Neural cell (in vitro differentiated cells): ENCODE data around the gene PARL. TPM values are rescaled to one million over a fixed set of nuclear protein-coding genes. Genes with fewer than 3 reads are reported as not detected.

Experiments used
- H2AFZ ChIP-seq: fragments of 200-600, 300-800 bp; sonication (generic), shearing (Covaris generic); 2 replicates; pipeline ENCODE4 v1.6.0; 2014; ENCODE audit warnings: low read depth, mild to moderate bottlenecking, antibody characterized with exemption, low read length, moderate library complexity
- H3F3A ChIP-seq: fragments of 200-600 bp; shearing (Covaris generic); 2 replicates; pipeline ENCODE4 v1.6.1; 2016; ENCODE audit warnings: mild to moderate bottlenecking, moderate library complexity, mixed read lengths, antibody characterized with exemption, low read length; ENCODE audit not compliant: insufficient read depth, poor library complexity, severe bottlenecking
- H3K27ac ChIP-seq: fragments of 200-600, 300-800 bp; sonication (generic), shearing (Covaris generic); 2 replicates; pipeline ENCODE4 v1.5.1; 2014; ENCODE audit warnings: mild to moderate bottlenecking, low read length, moderate library complexity
- H3K27me3 ChIP-seq: fragments of 300-800, 200-600 bp; sonication (generic), shearing (Covaris generic); 2 replicates; pipeline ENCODE4 v1.6.0; 2014; ENCODE audit warnings: mild to moderate bottlenecking, low read depth, low read length, moderate library complexity; ENCODE audit not compliant: insufficient read depth
- H3K36me3 ChIP-seq: fragments of 300-800, 200-600 bp; sonication (generic), shearing (Covaris generic); 2 replicates; pipeline ENCODE4 v1.5.1; 2014; ENCODE audit warnings: mild to moderate bottlenecking, antibody characterized with exemption, low read length, moderate library complexity; ENCODE audit not compliant: insufficient read depth
- H3K4me2 ChIP-seq: fragments of 300-800, 200-600 bp; sonication (generic), shearing (Covaris generic); 2 replicates; pipeline ENCODE4 v1.6.0; 2014; ENCODE audit warnings: mild to moderate bottlenecking, low read length
- H3K4me3 ChIP-seq: fragments of 300-800, 200-600 bp; sonication (generic), shearing (Covaris generic); 2 replicates; pipeline ENCODE4 v1.5.1; 2014; ENCODE audit warnings: mild to moderate bottlenecking, low read length, moderate library complexity
- H3K79me2 ChIP-seq: fragments of 200-600 bp; shearing (Covaris generic); replicated peaks from 2 replicates; pipeline ENCODE4 v1.6.0; 2014; ENCODE audit warnings: mild to moderate bottlenecking, low read length, moderate library complexity; ENCODE audit not compliant: insufficient read depth
- H3K9ac ChIP-seq: fragments of 300-800, 200-600 bp; sonication (generic), shearing (Covaris generic); 2 replicates; pipeline ENCODE4 v1.6.1; 2016; ENCODE audit warnings: mild to moderate bottlenecking, low read length, mixed read lengths
- H3K9me2 ChIP-seq: fragments of 200-600 bp; shearing (Covaris generic); 2 replicates; pipeline ENCODE4 v1.6.1; 2016; ENCODE audit warnings: mild to moderate bottlenecking, low read length, mixed read lengths; ENCODE audit not compliant: insufficient read depth
- H3K9me3 ChIP-seq: fragments of 200-600, 300-800 bp; sonication (generic), shearing (Covaris generic); 2 replicates; pipeline ENCODE4 v1.6.1; 2016; ENCODE audit warnings: mild to moderate bottlenecking, mixed run types, low read length, moderate library complexity, mixed read lengths
- H4K20me1 ChIP-seq: fragments of 200-600 bp; shearing (Covaris generic); 2 replicates; pipeline ENCODE4 v1.6.1; 2016; ENCODE audit warnings: mild to moderate bottlenecking, mixed run types; ENCODE audit not compliant: insufficient read depth
- EP300 ChIP-seq: fragments of 450-650 bp; conservative IDR thresholded peaks from 2 replicates; pipeline ENCODE4 v1.6.1; 2014; ENCODE audit warnings: antibody characterized with exemption, mild to moderate bottlenecking, moderate library complexity; ENCODE audit not compliant: poor library complexity, severe bottlenecking
- EZH2 ChIP-seq: fragments of 200-600, 300-800 bp; shearing (Covaris generic), sonication (generic); IDR thresholded peaks from 2 replicates; pipeline ENCODE4 v1.6.1; 2014; ENCODE audit warnings: antibody characterized with exemption, low read length, borderline replicate concordance, mild to moderate bottlenecking; ENCODE audit not compliant: insufficient read depth, poor library complexity, severe bottlenecking
- MXI1 ChIP-seq: fragments of 450-650 bp; conservative IDR thresholded peaks from 2 replicates; pipeline ENCODE4 v1.6.1; 2014; ENCODE audit warnings: antibody characterized with exemption, mild to moderate bottlenecking; ENCODE audit not compliant: poor library complexity, severe bottlenecking
- POLR2AphosphoS5 ChIP-seq: IDR thresholded peaks from 2 replicates; pipeline ENCODE4 v1.6.1; 2012
- RAD21 ChIP-seq: fragments of 450-650 bp; conservative IDR thresholded peaks from 2 replicates; pipeline ENCODE4 v1.6.1; 2014; ENCODE audit warnings: antibody characterized with exemption, mild to moderate bottlenecking, moderate library complexity
- SMC3 ChIP-seq: fragments of 450-650 bp; conservative IDR thresholded peaks from 2 replicates; pipeline ENCODE4 v1.6.1; 2014; ENCODE audit warnings: antibody characterized with exemption, mild to moderate bottlenecking, moderate library complexity; ENCODE audit not compliant: poor library complexity
- TAF1 ChIP-seq: IDR thresholded peaks from 2 replicates; pipeline ENCODE4 v1.6.1; 2012; ENCODE audit warnings: low read depth
- polyA plus RNA-seq: library from polyadenylated mRNA; depleted of rRNA; stranded (reverse); fragments of >200 nt; gene quantifications from 2 replicates; pipeline ENCODE4 v1.2.3, GENCODE V29; 2014
- TF ChIP-seq, protein P1 (sequence below): fragments of 450-650 bp; IDR thresholded peaks from 2 replicates; pipeline ENCODE4 v1.5.1; 2014; ENCODE audit warnings: antibody characterized with exemption, mild to moderate bottlenecking, moderate library complexity; ENCODE audit not compliant: poor library complexity, severe bottlenecking
- TF ChIP-seq, protein P2 (sequence below): IDR thresholded peaks from 2 replicates; pipeline ENCODE4 v1.6.1; 2012; ENCODE audit warnings: borderline replicate concordance

The PARL gene
- polyA plus RNA-seq, 1 donor from 2014 or later: 59.2 TPM

DNA sequence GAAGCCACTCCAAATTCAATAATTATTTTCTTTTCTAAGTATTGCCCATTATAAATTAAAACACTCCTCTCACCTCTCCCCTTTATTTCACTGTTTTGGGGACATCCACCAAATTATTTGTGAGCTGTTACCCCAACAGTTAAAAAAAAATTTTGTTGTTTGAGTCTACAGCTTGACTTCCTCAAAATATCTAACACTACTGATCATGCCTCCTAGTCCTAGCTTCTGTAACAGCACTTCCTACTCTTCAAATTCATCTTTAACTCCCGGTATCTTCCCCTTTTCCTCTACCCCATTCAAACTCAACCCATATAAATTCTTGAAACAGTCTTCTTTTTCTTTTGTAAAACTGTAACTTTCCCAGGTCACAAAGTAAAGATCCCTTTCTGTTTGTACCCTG is 15.9 kb downstream of the PARL start:
- Histone ChIP-seq H3K9me2 (no peaks in the 10 kb centered on the region), H2AFZ (no peak overlapping the region), H3K4me3 (no peak overlapping the region), H3K9ac (no peak overlapping the region), H4K20me1 (no peaks in the 10 kb centered on the region), H3K27ac (no peak overlapping the region), H3K36me3 (no peaks in the 10 kb centered on the region), H3F3A (no peaks in the 10 kb centered on the region), H3K4me2 (no peak overlapping the region), H3K79me2 (peaks cover 15% of the 10 kb centered on the region), H3K27me3 (no peaks in the 10 kb centered on the region), H3K9me3 (no peaks in the 10 kb centered on the region)
- TF ChIP-seq EP300 (no peak), MXI1 (no peak), POLR2AphosphoS5 (no peak), EZH2 (no peak), TAF1 (no peak), SMC3 (no peak), RAD21 (no peak)
- TF ChIP-seq, protein P1, sequence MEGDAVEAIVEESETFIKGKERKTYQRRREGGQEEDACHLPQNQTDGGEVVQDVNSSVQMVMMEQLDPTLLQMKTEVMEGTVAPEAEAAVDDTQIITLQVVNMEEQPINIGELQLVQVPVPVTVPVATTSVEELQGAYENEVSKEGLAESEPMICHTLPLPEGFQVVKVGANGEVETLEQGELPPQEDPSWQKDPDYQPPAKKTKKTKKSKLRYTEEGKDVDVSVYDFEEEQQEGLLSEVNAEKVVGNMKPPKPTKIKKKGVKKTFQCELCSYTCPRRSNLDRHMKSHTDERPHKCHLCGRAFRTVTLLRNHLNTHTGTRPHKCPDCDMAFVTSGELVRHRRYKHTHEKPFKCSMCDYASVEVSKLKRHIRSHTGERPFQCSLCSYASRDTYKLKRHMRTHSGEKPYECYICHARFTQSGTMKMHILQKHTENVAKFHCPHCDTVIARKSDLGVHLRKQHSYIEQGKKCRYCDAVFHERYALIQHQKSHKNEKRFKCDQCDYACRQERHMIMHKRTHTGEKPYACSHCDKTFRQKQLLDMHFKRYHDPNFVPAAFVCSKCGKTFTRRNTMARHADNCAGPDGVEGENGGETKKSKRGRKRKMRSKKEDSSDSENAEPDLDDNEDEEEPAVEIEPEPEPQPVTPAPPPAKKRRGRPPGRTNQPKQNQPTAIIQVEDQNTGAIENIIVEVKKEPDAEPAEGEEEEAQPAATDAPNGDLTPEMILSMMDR: no peak
- TF ChIP-seq, protein P2, sequence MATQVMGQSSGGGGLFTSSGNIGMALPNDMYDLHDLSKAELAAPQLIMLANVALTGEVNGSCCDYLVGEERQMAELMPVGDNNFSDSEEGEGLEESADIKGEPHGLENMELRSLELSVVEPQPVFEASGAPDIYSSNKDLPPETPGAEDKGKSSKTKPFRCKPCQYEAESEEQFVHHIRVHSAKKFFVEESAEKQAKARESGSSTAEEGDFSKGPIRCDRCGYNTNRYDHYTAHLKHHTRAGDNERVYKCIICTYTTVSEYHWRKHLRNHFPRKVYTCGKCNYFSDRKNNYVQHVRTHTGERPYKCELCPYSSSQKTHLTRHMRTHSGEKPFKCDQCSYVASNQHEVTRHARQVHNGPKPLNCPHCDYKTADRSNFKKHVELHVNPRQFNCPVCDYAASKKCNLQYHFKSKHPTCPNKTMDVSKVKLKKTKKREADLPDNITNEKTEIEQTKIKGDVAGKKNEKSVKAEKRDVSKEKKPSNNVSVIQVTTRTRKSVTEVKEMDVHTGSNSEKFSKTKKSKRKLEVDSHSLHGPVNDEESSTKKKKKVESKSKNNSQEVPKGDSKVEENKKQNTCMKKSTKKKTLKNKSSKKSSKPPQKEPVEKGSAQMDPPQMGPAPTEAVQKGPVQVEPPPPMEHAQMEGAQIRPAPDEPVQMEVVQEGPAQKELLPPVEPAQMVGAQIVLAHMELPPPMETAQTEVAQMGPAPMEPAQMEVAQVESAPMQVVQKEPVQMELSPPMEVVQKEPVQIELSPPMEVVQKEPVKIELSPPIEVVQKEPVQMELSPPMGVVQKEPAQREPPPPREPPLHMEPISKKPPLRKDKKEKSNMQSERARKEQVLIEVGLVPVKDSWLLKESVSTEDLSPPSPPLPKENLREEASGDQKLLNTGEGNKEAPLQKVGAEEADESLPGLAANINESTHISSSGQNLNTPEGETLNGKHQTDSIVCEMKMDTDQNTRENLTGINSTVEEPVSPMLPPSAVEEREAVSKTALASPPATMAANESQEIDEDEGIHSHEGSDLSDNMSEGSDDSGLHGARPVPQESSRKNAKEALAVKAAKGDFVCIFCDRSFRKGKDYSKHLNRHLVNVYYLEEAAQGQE: no peak

- TF ChIP-seq EZH2 (no peak), EP300 (no peak), SMC3 (no peak), POLR2AphosphoS5 (no peak), RAD21 (no peak), MXI1 (no peak), TAF1 (no peak)
- TF ChIP-seq, protein P2: no peak
- TF ChIP-seq, protein P1: no peak
- Histone ChIP-seq H4K20me1 (no peaks in the 10 kb centered on the region), H3F3A (no peaks in the 10 kb centered on the region), H3K36me3 (peaks cover 6% of the 10 kb centered on the region), H2AFZ (no peak overlapping the region), H3K4me3 (no peak overlapping the region), H3K27me3 (no peaks in the 10 kb centered on the region), H3K4me2 (no peak overlapping the region), H3K9ac (no peak overlapping the region), H3K27ac (no peak overlapping the region), H3K9me2 (no peaks in the 10 kb centered on the region), H3K79me2 (no peaks in the 10 kb centered on the region), H3K9me3 (no peaks in the 10 kb centered on the region)
These were observed 22.1 kb downstream of the PARL start for GRCh38 chr3:183862610-183863009.
